Measurements from ENCODE around the gene PLPPR3.
"Not testable (repeated sequence)": the region's sequence is repeated elsewhere in the genome, so short reads cannot be mapped to it uniquely, and the experiment has no call there.

The PLPPR3 gene

DNA sequence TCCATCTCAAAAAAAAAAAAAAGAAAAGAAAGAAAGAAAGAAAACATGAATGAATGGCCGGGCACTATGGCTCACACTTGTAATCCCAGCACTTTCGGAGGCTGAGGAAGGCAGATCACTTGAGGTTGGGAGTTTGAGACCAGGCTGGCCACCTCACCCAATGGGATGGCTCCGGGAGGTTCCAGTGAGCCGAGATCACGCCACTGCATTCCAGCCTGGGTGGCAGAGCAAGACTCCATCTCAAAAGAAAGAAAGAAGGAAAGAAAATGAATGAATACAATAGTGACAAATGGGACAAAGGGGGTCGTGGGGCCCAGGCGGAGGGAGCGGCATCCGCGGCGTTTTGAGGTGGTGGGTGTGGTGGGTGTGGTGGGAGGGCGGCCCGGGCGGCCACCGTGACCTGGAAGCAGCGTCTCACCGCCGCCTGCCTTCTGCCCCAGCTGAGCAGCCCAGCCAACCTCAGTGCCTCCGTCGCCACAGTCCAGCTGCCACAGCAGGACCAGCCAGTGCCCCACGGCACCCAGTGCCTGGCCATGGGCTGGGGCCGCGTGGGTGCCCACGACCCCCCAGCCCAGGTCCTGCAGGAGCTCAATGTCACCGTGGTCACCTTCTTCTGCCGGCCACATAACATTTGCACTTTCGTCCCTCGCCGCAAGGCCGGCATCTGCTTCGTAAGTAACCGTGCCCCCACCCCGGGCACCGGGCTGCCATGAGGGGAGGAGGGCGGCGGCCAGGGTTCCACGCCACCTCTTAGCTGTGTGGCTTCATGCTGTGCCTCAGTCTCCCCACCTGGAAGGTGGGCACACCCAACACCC, 24.2 kb upstream of the PLPPR3 start:
- no peak for TF ChIP-seq CTCF (IDR thresholded peaks at IDR 0.05; ENCODE audit: control insufficient read depth, insufficient read depth, low read depth, low read length, missing control alignments)
- H3K4me3 ChIP-seq (ENCODE audit: control insufficient read depth, low read depth, low read length), result no peak overlapping the region
- DNase-seq (ENCODE audit: low read depth), result no peak

DNA sequence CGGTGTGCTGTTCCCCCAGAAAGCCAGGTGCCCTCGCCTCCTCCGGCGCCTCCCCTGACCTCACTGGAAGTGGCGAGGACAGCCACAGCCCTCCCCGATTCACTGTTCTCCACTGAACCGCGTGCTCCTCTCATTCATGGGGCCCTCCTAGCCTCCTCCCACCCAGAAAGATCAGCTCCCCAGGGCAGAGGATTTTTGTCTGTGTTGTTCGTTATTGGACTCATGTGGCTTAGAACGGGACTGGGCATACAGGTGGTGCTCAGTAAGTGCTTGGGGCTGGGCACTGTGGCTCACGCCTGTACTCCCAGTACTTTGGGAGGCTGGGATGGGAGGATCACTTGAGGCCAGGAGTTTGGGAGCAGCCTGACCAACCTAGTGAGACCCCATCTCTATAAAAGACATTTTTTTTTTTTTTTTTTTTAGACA, 22.8 kb upstream of the PLPPR3 start:
- no peak for DNase-seq (ENCODE audit: low read depth)
- no peak overlapping the region for H3K4me3 ChIP-seq (ENCODE audit: control insufficient read depth, low read depth, low read length)
- no peak for TF ChIP-seq CTCF (IDR thresholded peaks at IDR 0.05; ENCODE audit: control insufficient read depth, insufficient read depth, low read depth, low read length, missing control alignments)

GRCh38 chr19:843836-844545, 22.2 kb upstream of the PLPPR3 start:
- TF ChIP-seq CTCF (IDR thresholded peaks at IDR 0.05; ENCODE audit: control insufficient read depth, insufficient read depth, low read depth, low read length, missing control alignments), result no peak
- H3K4me3 ChIP-seq (ENCODE audit: control insufficient read depth, low read depth, low read length), result no peak overlapping the region
- no peak for DNase-seq (ENCODE audit: low read depth)

- DNase-seq (ENCODE audit: low read depth), result no peak
- no peak for TF ChIP-seq CTCF (IDR thresholded peaks at IDR 0.05; ENCODE audit: control insufficient read depth, insufficient read depth, low read depth, low read length, missing control alignments)
- H3K4me3 ChIP-seq (ENCODE audit: control insufficient read depth, low read depth, low read length), result no peak overlapping the region
Measured at GRCh38 chr19:843180-843835, 21.6 kb upstream of the PLPPR3 start.

DNA sequence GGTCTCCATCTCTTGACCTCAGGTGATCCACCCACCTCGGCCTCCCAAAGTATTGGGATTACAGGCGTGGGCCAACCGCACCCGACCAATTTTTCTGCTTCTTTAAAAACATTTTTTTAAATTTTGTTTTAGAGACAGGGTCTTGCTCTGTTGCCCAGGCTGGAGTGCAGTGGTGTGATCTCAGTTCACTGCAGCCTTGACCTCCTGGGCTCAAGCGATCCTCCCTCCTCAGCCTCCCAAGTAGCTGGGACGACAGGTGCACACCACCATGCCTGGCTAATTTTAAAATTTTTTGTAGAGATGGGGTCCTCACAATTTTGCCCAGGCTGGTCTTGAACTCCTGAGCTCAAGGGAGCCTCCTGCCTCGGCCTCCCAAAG, 21.0 kb upstream of the PLPPR3 start:
- H3K4me3 ChIP-seq (ENCODE audit: control insufficient read depth, low read depth, low read length); DNase-seq (ENCODE audit: low read depth): not testable (repeated sequence)

DNA sequence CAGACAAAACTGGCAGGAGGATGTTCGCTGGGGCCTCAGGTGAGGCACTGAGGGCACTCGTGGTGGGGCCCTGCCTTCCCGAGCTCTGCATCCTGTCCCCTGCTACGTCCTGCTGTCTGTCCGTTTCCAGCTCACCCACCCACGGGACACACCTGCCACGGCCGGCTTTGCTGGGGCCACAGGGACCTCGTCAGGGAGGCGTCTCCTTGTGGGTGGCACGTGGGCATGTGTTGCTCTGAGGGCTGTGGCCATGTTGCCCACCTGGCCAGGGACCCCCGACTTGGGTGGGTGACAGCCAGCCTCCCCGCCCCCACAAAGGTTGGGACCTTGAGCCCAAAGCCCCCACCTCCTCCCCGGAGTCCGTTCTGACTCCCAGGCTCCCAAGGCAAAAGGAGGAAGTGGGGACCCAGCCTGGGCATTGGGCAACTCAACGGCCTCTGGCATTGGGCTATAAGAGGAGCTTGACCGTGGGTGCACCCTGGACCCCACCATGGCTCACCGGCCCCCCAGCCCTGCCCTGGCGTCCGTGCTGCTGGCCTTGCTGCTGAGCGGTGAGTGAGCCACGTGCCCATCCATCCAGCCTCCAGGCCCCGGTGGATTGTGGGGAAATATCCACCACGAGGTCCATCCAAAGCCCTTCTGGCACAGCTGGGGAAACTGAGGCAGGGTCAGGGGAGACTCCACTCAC, 18.9 kb upstream of the PLPPR3 start, which contains the start of gene PRTN3:
Gene PRTN3, plus strand, starts transcription at position 481 of the 688 bp plus-strand sequence. Its CDS starts 10 bp downstream, at position 491.
- H3K4me3 ChIP-seq (ENCODE audit: control insufficient read depth, low read depth, low read length), result no peak within 1 kb of the TSS
- no peak for DNase-seq (ENCODE audit: low read depth)

More for the DNA sequence above, 18.9 kb upstream of the PLPPR3 start, which contains the start of gene PRTN3:
- TF ChIP-seq CTCF (IDR thresholded peaks at IDR 0.05; ENCODE audit: control insufficient read depth, insufficient read depth, low read depth, low read length, missing control alignments), result no peak

Data from AG09309 (cell line).